ENCODE measurements around the gene RBM10. TPM values are rescaled to one million over a fixed set of nuclear protein-coding genes. Genes with fewer than 3 reads are reported as not detected.
"Not testable (repeated sequence)": the region's sequence is repeated elsewhere in the genome, so short reads cannot be mapped to it uniquely, and the experiment has no call there.

RBM10 gene
- total RNA-seq, 1 experiment from 2014 or later = 47.2 TPM

DNA sequence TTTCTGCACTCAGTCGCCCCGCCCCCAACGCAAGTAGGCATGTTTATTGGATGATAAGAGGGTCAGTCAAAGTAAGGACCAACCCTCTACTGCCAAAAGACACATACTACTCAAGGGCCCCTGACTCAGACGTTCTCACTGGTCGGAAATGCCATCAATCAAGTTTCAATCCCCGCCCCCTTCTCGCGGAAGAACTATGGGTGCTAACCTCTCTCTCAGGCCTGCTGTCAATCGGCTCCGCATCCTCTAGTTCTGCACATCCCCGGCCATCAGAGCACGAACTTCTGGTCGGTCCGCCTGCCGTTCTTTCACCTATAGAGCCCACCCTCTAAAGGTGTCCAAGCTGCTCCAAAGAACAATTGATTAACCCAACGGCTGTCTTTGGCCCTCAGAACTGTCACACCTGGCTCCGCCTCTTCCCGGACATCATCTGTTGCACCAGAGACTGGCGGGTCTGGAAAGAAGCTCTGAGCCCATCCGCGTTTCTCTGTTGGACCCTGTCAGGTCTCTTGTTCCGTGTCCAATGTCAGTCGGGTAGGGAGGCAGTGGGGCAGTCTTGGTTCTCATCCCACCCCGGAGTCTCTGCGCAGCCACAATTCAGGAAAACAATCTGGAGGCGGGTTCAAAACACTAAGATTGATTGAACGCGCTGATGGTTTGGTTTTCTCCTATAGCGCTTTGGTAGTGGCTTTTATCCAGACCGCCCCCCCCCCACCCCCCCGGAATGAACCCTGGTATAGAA, 15.7 kb upstream of the RBM10 start:
- BruUV-seq (replicated peaks) = no TSS peak
- Mint-ChIP-seq H3K27me3 (ENCODE audit: unreplicated experiment) (no peaks in the 10 kb centered on the region), H3K27ac (ENCODE audit: unreplicated experiment) (peak overlapping the region; percentile 87), H3K4me1 (ENCODE audit: low read depth, unreplicated experiment) (no peaks in the 10 kb centered on the region), H3K9me3 (ENCODE audit: low read depth, unreplicated experiment) (no peaks in the 10 kb centered on the region), H3K4me3 (ENCODE audit: low read depth, unreplicated experiment) (peak overlapping the region; percentile 90), H3K36me3 (ENCODE audit: insufficient read depth, unreplicated experiment) (peaks cover 14% of the 10 kb centered on the region)
- TF ChIP-seq, protein P1, sequence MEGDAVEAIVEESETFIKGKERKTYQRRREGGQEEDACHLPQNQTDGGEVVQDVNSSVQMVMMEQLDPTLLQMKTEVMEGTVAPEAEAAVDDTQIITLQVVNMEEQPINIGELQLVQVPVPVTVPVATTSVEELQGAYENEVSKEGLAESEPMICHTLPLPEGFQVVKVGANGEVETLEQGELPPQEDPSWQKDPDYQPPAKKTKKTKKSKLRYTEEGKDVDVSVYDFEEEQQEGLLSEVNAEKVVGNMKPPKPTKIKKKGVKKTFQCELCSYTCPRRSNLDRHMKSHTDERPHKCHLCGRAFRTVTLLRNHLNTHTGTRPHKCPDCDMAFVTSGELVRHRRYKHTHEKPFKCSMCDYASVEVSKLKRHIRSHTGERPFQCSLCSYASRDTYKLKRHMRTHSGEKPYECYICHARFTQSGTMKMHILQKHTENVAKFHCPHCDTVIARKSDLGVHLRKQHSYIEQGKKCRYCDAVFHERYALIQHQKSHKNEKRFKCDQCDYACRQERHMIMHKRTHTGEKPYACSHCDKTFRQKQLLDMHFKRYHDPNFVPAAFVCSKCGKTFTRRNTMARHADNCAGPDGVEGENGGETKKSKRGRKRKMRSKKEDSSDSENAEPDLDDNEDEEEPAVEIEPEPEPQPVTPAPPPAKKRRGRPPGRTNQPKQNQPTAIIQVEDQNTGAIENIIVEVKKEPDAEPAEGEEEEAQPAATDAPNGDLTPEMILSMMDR (IDR thresholded peaks at IDR 0.05; ENCODE audit: unreplicated experiment) = no peak
- intact Hi-C loops (cut with micrococcal nuclease; ENCODE audit: unreplicated experiment) = no loop called here
- CTCF ChIA-PET = interaction anchor here (0.7 to 1.2 kb wide), 3 partner anchors 16 to 22 kb away, joined by 3 to 8 read pairs (median 3); partner anchors contain the start of genes NDUFB11 and RBM10
- DNase-seq = peak; percentile 93

DNA sequence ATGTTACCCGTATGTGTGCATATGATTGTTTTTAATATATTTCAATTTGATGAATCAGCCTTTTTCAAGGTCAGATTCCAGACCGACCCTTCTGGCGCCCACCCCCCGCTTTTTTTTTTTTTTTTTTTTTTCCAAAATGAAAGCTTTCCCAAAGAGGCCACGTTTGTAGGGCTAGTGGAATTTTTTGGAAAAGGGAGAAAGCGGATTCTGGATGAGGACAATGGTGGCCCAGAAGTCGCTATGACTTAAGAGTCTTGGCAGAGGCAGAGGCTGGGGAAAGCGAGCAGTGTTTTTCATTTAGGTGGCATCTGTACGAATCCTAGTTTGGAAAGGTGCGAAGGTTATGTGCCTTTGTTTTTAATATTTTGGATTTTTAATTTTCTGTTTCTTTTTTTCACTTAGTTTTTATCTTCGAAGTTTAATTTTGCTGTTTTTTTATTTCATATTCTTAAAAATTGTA, 15.1 kb upstream of the RBM10 start:
- TF ChIP-seq, protein P1 (IDR thresholded peaks at IDR 0.05; ENCODE audit: unreplicated experiment) = no peak
- H3K4me3 Mint-ChIP-seq (ENCODE audit: low read depth, unreplicated experiment) = peak overlapping the region; percentile 90
- no TSS peak for BruUV-seq (replicated peaks)
- CTCF ChIA-PET = interaction anchor here (1.0 to 1.2 kb wide), 2 partner anchors 15 to 21 kb away, joined by 3 to 8 read pairs; partner anchors contain the start of genes NDUFB11 and RBM10
- no peaks in the 10 kb centered on the region for H3K27me3 Mint-ChIP-seq (ENCODE audit: unreplicated experiment)
- intact Hi-C loops (cut with micrococcal nuclease; ENCODE audit: unreplicated experiment) = no loop called here
- no peak overlapping the region for H3K27ac Mint-ChIP-seq (ENCODE audit: unreplicated experiment)
- H3K36me3 Mint-ChIP-seq (ENCODE audit: insufficient read depth, unreplicated experiment) = peaks cover 14% of the 10 kb centered on the region
- H3K4me1 Mint-ChIP-seq (ENCODE audit: low read depth, unreplicated experiment) = no peaks in the 10 kb centered on the region
- H3K9me3 Mint-ChIP-seq (ENCODE audit: low read depth, unreplicated experiment) = no peaks in the 10 kb centered on the region
- no peak for DNase-seq

DNA sequence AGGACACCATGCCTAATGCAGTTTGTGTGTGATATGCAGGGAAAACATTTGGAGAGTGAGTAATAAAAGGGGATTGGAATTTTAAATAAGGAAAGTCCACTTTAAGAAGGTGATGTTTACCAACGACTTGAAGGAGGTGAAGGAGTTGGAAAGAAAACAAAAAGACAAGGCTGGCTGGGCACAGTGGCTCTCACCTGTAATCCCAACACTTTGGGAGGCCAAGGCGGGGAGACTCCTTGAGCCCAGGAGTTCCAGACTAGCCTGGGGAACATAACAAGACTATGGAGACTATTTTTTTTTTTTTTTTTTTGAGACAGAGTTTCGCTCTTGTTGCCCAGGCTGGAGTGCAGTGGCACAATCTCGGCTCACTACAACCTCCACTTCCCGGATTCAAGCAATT, 11.5 kb upstream of the RBM10 start:
- Mint-ChIP-seq H3K4me3 (ENCODE audit: low read depth, unreplicated experiment) (no peak overlapping the region), H3K4me1 (ENCODE audit: low read depth, unreplicated experiment) (peaks cover 7% of the 10 kb centered on the region), H3K27me3 (ENCODE audit: unreplicated experiment) (no peaks in the 10 kb centered on the region), H3K36me3 (ENCODE audit: insufficient read depth, unreplicated experiment) (peaks cover 11% of the 10 kb centered on the region), H3K9me3 (ENCODE audit: low read depth, unreplicated experiment) (no peaks in the 10 kb centered on the region), H3K27ac (ENCODE audit: unreplicated experiment) (no peak overlapping the region)
- BruUV-seq (replicated peaks) = no TSS peak
- intact Hi-C loops (cut with micrococcal nuclease; ENCODE audit: unreplicated experiment) = no loop called here
- no peak for DNase-seq
- TF ChIP-seq, protein P1 (IDR thresholded peaks at IDR 0.05; ENCODE audit: unreplicated experiment) = no peak
- CTCF ChIA-PET = no interaction called here

DNA sequence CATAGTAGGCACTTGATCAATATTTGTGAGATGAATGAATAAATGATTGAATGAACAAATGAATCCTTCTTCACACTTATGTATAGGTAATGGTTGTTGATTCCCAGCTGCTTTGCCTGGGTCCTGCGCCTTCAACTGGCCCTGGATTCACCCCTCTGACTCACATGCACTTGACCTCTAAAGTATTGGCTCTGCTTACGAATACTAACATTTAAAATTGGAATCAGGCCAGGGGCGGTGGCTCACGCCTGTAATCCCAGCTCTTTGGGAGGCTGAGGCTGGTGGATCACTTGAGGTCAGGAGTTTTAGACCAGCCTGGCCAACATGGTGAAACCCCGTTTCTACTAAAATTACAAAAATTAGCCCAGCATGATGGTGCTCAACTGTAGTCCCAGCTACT, 9.4 kb upstream of the RBM10 start:
- H3K36me3 Mint-ChIP-seq (ENCODE audit: insufficient read depth, unreplicated experiment); intact Hi-C loops (cut with micrococcal nuclease; ENCODE audit: unreplicated experiment); H3K4me1 Mint-ChIP-seq (ENCODE audit: low read depth, unreplicated experiment); BruUV-seq (replicated peaks); H3K27me3 Mint-ChIP-seq (ENCODE audit: unreplicated experiment); H3K9me3 Mint-ChIP-seq (ENCODE audit: low read depth, unreplicated experiment); H3K4me3 Mint-ChIP-seq (ENCODE audit: low read depth, unreplicated experiment); H3K27ac Mint-ChIP-seq (ENCODE audit: unreplicated experiment): not testable (repeated sequence)
- peak; percentile 55 for DNase-seq
- CTCF ChIA-PET = interaction anchor here (0.6 to 1.7 kb wide), 2 partner anchors 9 to 547 kb away, joined by 3 to 15 read pairs; partner anchors contain the start of genes NDUFB11 and RBM10

DNA sequence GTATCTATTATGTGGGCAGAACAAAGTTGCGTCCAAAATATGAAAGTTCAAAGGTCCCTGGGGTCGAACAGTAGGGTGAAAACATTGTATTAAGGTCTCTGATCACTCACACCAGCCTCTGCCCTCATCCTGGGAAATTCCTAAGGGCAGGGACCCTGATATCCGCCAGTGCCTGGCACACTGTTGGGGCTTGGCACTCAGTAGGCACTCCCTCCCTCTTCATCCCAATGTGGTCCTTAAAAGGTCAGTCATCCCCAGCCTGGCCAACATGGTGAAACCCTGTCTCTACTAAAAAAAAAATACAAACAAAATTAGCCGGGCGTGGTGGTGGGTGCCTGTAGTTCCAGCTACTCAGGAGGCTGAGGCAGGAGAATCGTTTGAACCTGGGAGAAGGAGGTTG, 6.8 kb upstream of the RBM10 start:
- Mint-ChIP-seq H3K27ac (ENCODE audit: unreplicated experiment) (no peak overlapping the region), H3K4me3 (ENCODE audit: low read depth, unreplicated experiment) (no peak overlapping the region), H3K27me3 (ENCODE audit: unreplicated experiment) (no peaks in the 10 kb centered on the region), H3K4me1 (ENCODE audit: low read depth, unreplicated experiment) (peaks cover 7% of the 10 kb centered on the region), H3K9me3 (ENCODE audit: low read depth, unreplicated experiment) (no peaks in the 10 kb centered on the region), H3K36me3 (ENCODE audit: insufficient read depth, unreplicated experiment) (peaks cover 21% of the 10 kb centered on the region)
- BruUV-seq (replicated peaks) = no TSS peak
- TF ChIP-seq, protein P1 (IDR thresholded peaks at IDR 0.05; ENCODE audit: unreplicated experiment) = no peak
- CTCF ChIA-PET = no interaction called here
- no peak for DNase-seq
- intact Hi-C loops (cut with micrococcal nuclease; ENCODE audit: unreplicated experiment) = no loop called here

Measured in Calu3 (cell line).